H9 (cell line): Measurements from ENCODE around the gene TMED7. TPM values are rescaled to one million over a fixed set of nuclear protein-coding genes. Genes with fewer than 3 reads are reported as not detected.

Experiments used
- DNase-seq: peaks from one replicate; pipeline ENCODE4 v3.0.0-alpha.2; 2017
- H2AFZ ChIP-seq: one replicate; pipeline ENCODE4 v1.6.1; 2013; ENCODE audit warnings: mild to moderate bottlenecking, low read length, control low read depth, moderate library complexity
- H2AK5ac ChIP-seq: 2 replicates; pipeline ENCODE4 v1.6.1; 2013; ENCODE audit warnings: low read length, control low read depth, mixed read lengths; ENCODE audit not compliant: insufficient read length
- H2BK120ac ChIP-seq: one replicate; pipeline ENCODE4 v1.6.1; 2013; ENCODE audit warnings: low read depth, mild to moderate bottlenecking, low read length, control low read depth, inconsistent platforms; ENCODE audit not compliant: poor library complexity, severe bottlenecking
- H2BK12ac ChIP-seq: 2 replicates; pipeline ENCODE4 v1.6.1; 2013; ENCODE audit warnings: low read length, control low read depth, mixed read lengths, low read depth; ENCODE audit not compliant: insufficient read length
- H2BK15ac ChIP-seq: 2 replicates; pipeline ENCODE4 v1.6.1; 2013; ENCODE audit warnings: low read depth, low read length, control low read depth
- H2BK20ac ChIP-seq: one replicate; pipeline ENCODE4 v1.6.1; 2013; ENCODE audit warnings: low read depth, mild to moderate bottlenecking, low read length, control low read depth, inconsistent platforms; ENCODE audit not compliant: poor library complexity, severe bottlenecking
- H2BK5ac ChIP-seq: 2 replicates; pipeline ENCODE4 v1.6.1; 2013; ENCODE audit warnings: low read length, control low read depth, mixed read lengths; ENCODE audit not compliant: insufficient read length
- H3K14ac ChIP-seq: 2 replicates; pipeline ENCODE4 v1.6.1; 2013; ENCODE audit warnings: low read length, control low read depth; ENCODE audit not compliant: insufficient read depth
- H3K18ac ChIP-seq: 2 replicates; pipeline ENCODE4 v1.6.1; 2013; ENCODE audit warnings: low read depth, mild to moderate bottlenecking, mixed read lengths, low read length, control low read depth; ENCODE audit not compliant: insufficient read length
- H3K23ac ChIP-seq: 2 replicates; pipeline ENCODE4 v1.6.1; 2013; ENCODE audit warnings: low read length, control low read depth, mixed read lengths, low read depth; ENCODE audit not compliant: insufficient read length
- H3K23me2 ChIP-seq: 2 replicates; pipeline ENCODE4 v1.6.1; 2013; ENCODE audit warnings: low read depth, mild to moderate bottlenecking, mixed read lengths, low read length, control low read depth; ENCODE audit not compliant: insufficient read length, poor library complexity, severe bottlenecking
- H3K27ac ChIP-seq: 2 replicates; pipeline ENCODE4 v1.5.1; 2013; ENCODE audit warnings: low read length, control low read depth, mixed read lengths, low read depth; ENCODE audit not compliant: insufficient read length
- H3K27me3 ChIP-seq: 2 replicates; pipeline ENCODE4 v1.6.1; 2013; ENCODE audit warnings: low read length, control low read depth, inconsistent platforms; ENCODE audit not compliant: insufficient read depth
- H3K4ac ChIP-seq: 2 replicates; pipeline ENCODE4 v1.6.1; 2013; ENCODE audit warnings: low read depth, mild to moderate bottlenecking, control low read depth, inconsistent platforms, low read length, moderate library complexity
- H3K4me1 ChIP-seq: 2 replicates; pipeline ENCODE4 v1.6.1; 2013; ENCODE audit warnings: low read length, control low read depth, inconsistent platforms; ENCODE audit not compliant: insufficient read depth
- H3K4me2 ChIP-seq: 2 replicates; pipeline ENCODE4 v1.6.1; 2013; ENCODE audit warnings: low read length, control low read depth, mixed read lengths; ENCODE audit not compliant: insufficient read length, insufficient read depth
- H3K56ac ChIP-seq: 2 replicates; pipeline ENCODE4 v1.6.1; 2013; ENCODE audit warnings: low read depth, mild to moderate bottlenecking, mixed read lengths, low read length, control low read depth; ENCODE audit not compliant: insufficient read length
- H3K79me1 ChIP-seq: 2 replicates; pipeline ENCODE4 v1.6.1; 2013; ENCODE audit warnings: low read depth, mild to moderate bottlenecking, moderate library complexity, low read length, control low read depth, inconsistent platforms; ENCODE audit not compliant: insufficient read depth, poor library complexity, severe bottlenecking
- H3K79me2 ChIP-seq: 2 replicates; pipeline ENCODE4 v1.6.1; 2013; ENCODE audit warnings: low read length, control low read depth, inconsistent platforms; ENCODE audit not compliant: insufficient read depth
- H3K9ac ChIP-seq: 2 replicates; pipeline ENCODE4 v1.6.1; 2013; ENCODE audit warnings: low read length, control low read depth, mixed read lengths; ENCODE audit not compliant: insufficient read length; ENCODE audit errors: extremely low read depth
- H3K9me3 ChIP-seq: one replicate; pipeline ENCODE4 v1.6.1; 2013; ENCODE audit warnings: low read depth, low read length, inconsistent platforms; ENCODE audit not compliant: control insufficient read depth
- H3T11ph ChIP-seq: one replicate; pipeline ENCODE4 v1.6.1; 2013; ENCODE audit warnings: mild to moderate bottlenecking, low read length, control low read depth, inconsistent platforms
- H4K20me1 ChIP-seq: one replicate; pipeline ENCODE4 v1.6.1; 2013; ENCODE audit not compliant: control insufficient read depth, insufficient read length, insufficient read depth
- H4K5ac ChIP-seq: 2 replicates; pipeline ENCODE4 v1.6.1; 2013; ENCODE audit warnings: low read depth, mild to moderate bottlenecking, mixed read lengths, low read length, control low read depth; ENCODE audit not compliant: insufficient read length
- H4K8ac ChIP-seq: replicated peaks from 2 replicates; pipeline ENCODE4 v1.6.1; 2013; ENCODE audit warnings: low read length, control low read depth, mixed read lengths, low read depth; ENCODE audit not compliant: insufficient read length
- H4K91ac ChIP-seq: 2 replicates; pipeline ENCODE4 v1.6.1; 2013; ENCODE audit warnings: low read depth, mild to moderate bottlenecking, moderate library complexity, mixed read lengths, low read length, control low read depth; ENCODE audit not compliant: insufficient read length
- H3K27ac Mint-ChIP-seq, 3 experiments: 2 replicates in 2 of 3; 3 replicates in 1 of 3; pipeline ENCODE4 v1.8.0; 2020 to 2021; ENCODE audit warnings: mixed read lengths in 3 of 3, mild to moderate bottlenecking in 1 of 3, moderate library complexity in 1 of 3
- H3K27me3 Mint-ChIP-seq: 2 replicates; pipeline ENCODE4 v1.8.0; 2021; ENCODE audit warnings: low read depth, mild to moderate bottlenecking, moderate library complexity, mixed read lengths
- H3K36me3 Mint-ChIP-seq, 3 experiments: 2 replicates in 2 of 3; 3 replicates in 1 of 3; pipeline ENCODE4 v1.8.0; 2020 to 2021; ENCODE audit warnings: low read depth in 3 of 3, mixed read lengths in 3 of 3; ENCODE audit not compliant: insufficient read depth in 1 of 3
- H3K4me1 Mint-ChIP-seq, 2 experiments: 2 replicates each; pipeline ENCODE4 v1.8.0; 2020; ENCODE audit warnings: mixed read lengths in 2 of 2
- H3K4me3 Mint-ChIP-seq, 2 experiments: 2 replicates in 1 of 2; 3 replicates in 1 of 2; pipeline ENCODE4 v1.8.0; 2020 to 2021; ENCODE audit warnings: mild to moderate bottlenecking in 2 of 2, mixed read lengths in 2 of 2, moderate library complexity in 1 of 2
- H3K9me3 Mint-ChIP-seq, 2 experiments: 2 replicates in 1 of 2; 3 replicates in 1 of 2; pipeline ENCODE4 v1.8.0; 2020; ENCODE audit warnings: mild to moderate bottlenecking in 2 of 2, mixed read lengths in 2 of 2, moderate library complexity in 1 of 2
- WGBS: extraction: QIAGEN DNeasy Blood & Tissue Kit; methylation state at CpG from one replicate; pipeline ENCODE4 v1.1.7; 2013; ENCODE audit warnings: missing lambda C conversion rate, low lambda C conversion rate, mixed read lengths; ENCODE audit not compliant: insufficient read length; ENCODE audit errors: extremely low coverage; 5-methylcytosine and 5-hydroxymethylcytosine counted together
- total RNA-seq: library from RNA; stranded (reverse); gene quantifications from 2 replicates; pipeline ENCODE4 v1.2.1, GENCODE V29; 2021
- TF ChIP-seq, protein P1 (sequence below): fragments of 200-600 bp; sonication (generic); conservative IDR thresholded peaks from 3 replicates; pipeline ENCODE4 v1.8.0; 2021; ENCODE audit warnings: antibody characterized with exemption, mild to moderate bottlenecking

TMED7 gene
- total RNA-seq, 1 experiment from 2014 or later, result 68.8 TPM

DNA sequence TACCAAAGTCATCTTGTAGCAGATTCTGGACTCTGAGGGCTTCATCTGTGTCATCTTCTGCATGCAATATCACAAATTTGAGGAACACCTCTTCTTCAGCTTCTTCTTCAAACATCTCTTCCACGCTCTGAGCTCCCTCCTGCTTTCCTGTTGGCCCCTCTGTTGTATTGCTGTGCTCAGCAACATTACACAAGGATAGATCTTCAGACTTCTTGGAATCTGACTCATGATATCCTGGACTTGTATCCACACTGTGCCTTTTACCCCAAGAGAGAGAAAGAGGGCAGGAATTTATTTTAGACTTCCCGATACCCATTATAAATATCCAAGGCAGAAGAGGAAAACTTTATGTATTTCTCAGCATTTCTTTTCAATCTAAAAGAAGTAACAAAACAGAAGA is 44.9 kb downstream of the TMED7 start:
- peaks cover 5% of the 10 kb centered on the region in 2 experiments; a peak in 2 of 4 replicates for H3K4me1 Mint-ChIP-seq
- Histone ChIP-seq H4K20me1 (no peaks in the 10 kb centered on the region), H4K5ac (no peak overlapping the region), H2AFZ (no peak overlapping the region), H3K9me3 (no peaks in the 10 kb centered on the region), H3K27ac (no peak overlapping the region), H3K14ac (no peak overlapping the region), H3K9ac (no peak overlapping the region), H3K4me1 (no peaks in the 10 kb centered on the region), H4K8ac (no peak overlapping the region), H3K23ac (no peak overlapping the region), H2BK20ac (no peak overlapping the region), H2BK15ac (no peak overlapping the region), H3T11ph (no peak overlapping the region), H3K23me2 (no peaks in the 10 kb centered on the region), H4K91ac (no peak overlapping the region), H3K27me3 (no peaks in the 10 kb centered on the region), H3K18ac (no peak overlapping the region), H2AK5ac (no peak overlapping the region), H3K4ac (no peak overlapping the region), H2BK120ac (no peak overlapping the region), H2BK12ac (no peak overlapping the region), H3K56ac (no peak overlapping the region), H3K4me2 (no peak overlapping the region), H3K79me1 (no peaks in the 10 kb centered on the region), H2BK5ac (no peak overlapping the region), H3K79me2 (no peaks in the 10 kb centered on the region)
- H3K27me3 Mint-ChIP-seq, result no peaks in the 10 kb centered on the region
- H3K4me3 Mint-ChIP-seq, result no peak overlapping the region
- no peaks in the 10 kb centered on the region; a peak in 1 of 5 replicates for H3K9me3 Mint-ChIP-seq
- no CpG with 5 or more reads among the region's 2 CpGs for WGBS
- H3K27ac Mint-ChIP-seq, result no peak overlapping the region
- DNase-seq, result no peak
- H3K36me3 Mint-ChIP-seq, result 0 out of 7 replicates have a peak, but pooled peaks cover 0 to 4% (median 0%) of the 10 kb centered on the region in 3 experiments
- TF ChIP-seq, protein P1, sequence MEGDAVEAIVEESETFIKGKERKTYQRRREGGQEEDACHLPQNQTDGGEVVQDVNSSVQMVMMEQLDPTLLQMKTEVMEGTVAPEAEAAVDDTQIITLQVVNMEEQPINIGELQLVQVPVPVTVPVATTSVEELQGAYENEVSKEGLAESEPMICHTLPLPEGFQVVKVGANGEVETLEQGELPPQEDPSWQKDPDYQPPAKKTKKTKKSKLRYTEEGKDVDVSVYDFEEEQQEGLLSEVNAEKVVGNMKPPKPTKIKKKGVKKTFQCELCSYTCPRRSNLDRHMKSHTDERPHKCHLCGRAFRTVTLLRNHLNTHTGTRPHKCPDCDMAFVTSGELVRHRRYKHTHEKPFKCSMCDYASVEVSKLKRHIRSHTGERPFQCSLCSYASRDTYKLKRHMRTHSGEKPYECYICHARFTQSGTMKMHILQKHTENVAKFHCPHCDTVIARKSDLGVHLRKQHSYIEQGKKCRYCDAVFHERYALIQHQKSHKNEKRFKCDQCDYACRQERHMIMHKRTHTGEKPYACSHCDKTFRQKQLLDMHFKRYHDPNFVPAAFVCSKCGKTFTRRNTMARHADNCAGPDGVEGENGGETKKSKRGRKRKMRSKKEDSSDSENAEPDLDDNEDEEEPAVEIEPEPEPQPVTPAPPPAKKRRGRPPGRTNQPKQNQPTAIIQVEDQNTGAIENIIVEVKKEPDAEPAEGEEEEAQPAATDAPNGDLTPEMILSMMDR, result no peak
